Calu3 (cell line): ENCODE measurements around the gene PPP6R1. TPM values are rescaled to one million over a fixed set of nuclear protein-coding genes. Genes with fewer than 3 reads are reported as not detected.
A peak's percentile ranks its signal among the peaks of the same experiment; 100 is the strongest.

ENCODE experiments used
- BruUV-seq: library from RNA; stranded (reverse); fragments of 400-500 nt; replicated peaks from 2 replicates; lab custom pipeline; 2021; lab: Mats Ljungman, UMichigan
- CTCF ChIA-PET: fragments of 300-600 bp; sonication (Branson Sonifier 250); formaldehyde crosslinking; loops from one replicate; lab custom pipeline; 2022; ENCODE audit warnings: antibody characterized with exemption; lab: Charles Lee
- DNase-seq: peaks from one replicate; pipeline ENCODE4 v3.0.0; 2022
- H3K27ac Mint-ChIP-seq: one replicate; pipeline ENCODE4 v1.8.0; 2022; ENCODE audit warnings: mixed read lengths; ENCODE audit not compliant: unreplicated experiment
- H3K27me3 Mint-ChIP-seq: one replicate; pipeline ENCODE4 v1.8.0; 2022; ENCODE audit warnings: mixed read lengths; ENCODE audit not compliant: unreplicated experiment
- H3K36me3 Mint-ChIP-seq: one replicate; pipeline ENCODE4 v1.8.0; 2022; ENCODE audit warnings: mild to moderate bottlenecking, moderate library complexity, mixed read lengths; ENCODE audit not compliant: insufficient read depth, unreplicated experiment
- H3K4me1 Mint-ChIP-seq: one replicate; pipeline ENCODE4 v1.8.0; 2022; ENCODE audit warnings: mild to moderate bottlenecking, low read depth, mixed read lengths; ENCODE audit not compliant: unreplicated experiment
- H3K4me3 Mint-ChIP-seq: one replicate; pipeline ENCODE4 v1.8.0; 2022; ENCODE audit warnings: mild to moderate bottlenecking, low read depth, moderate library complexity, mixed read lengths; ENCODE audit not compliant: unreplicated experiment
- H3K9me3 Mint-ChIP-seq: one replicate; pipeline ENCODE4 v1.8.0; 2022; ENCODE audit warnings: low read depth, mixed read lengths; ENCODE audit not compliant: unreplicated experiment
- CTCF ChIP-seq: fragments of 200-600 bp; IDR thresholded peaks from one replicate; pipeline ENCODE4 v1.8.0; 2022; ENCODE audit warnings: antibody characterized with exemption; ENCODE audit not compliant: unreplicated experiment
- intact Hi-C: fragments of 100-400 bp; cut with micrococcal nuclease; formaldehyde crosslinking; loops from one replicate; pipeline ENCODE4 v1.10.0; 2022; ENCODE audit not compliant: unreplicated experiment
- total RNA-seq: library from RNA; stranded (reverse); gene quantifications from 2 replicates; pipeline ENCODE4 v1.2.3, GENCODE V29; 2022

PPP6R1 gene
- total RNA-seq, 1 experiment from 2014 or later = 126 TPM

DNA sequence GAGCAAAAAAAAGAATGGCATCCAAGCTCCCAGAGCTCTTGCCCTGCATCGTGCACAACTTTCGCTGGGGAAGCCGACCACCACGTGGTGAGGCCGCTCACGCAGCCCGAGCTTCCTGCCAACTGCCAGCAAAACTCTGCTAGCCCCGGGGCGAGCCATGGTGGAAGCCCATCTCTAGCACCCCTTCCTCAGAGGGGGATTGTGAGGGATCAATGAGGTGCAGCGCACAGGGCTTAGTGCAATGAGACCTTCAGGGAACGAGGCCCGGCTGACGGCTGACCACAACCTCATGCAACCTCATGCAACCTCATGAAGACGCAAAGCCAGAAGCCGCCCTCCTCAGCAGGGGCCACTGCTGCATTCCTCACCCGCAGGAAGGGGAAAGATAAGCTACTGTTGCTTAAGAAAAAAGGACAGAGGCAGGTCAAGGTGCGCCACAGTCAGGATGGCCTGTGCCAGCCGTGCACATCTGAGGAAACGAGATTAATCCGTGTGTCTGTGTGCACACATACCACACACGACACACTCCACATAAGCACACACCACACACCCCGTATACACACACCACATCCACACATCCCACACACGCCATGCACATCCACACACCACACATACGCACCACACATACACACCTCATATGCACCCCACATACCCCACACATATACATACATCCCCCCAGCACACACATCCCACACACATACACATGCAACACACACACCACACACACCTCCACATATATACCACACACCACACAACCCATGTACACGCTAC, 11.5 kb upstream of the PPP6R1 start:
- Mint-ChIP-seq H3K4me1 (no peaks in the 10 kb centered on the region), H3K9me3 (peaks cover 7% of the 10 kb centered on the region), H3K4me3 (no peak overlapping the region), H3K27me3 (no peaks in the 10 kb centered on the region), H3K27ac (no peak overlapping the region), H3K36me3 (peaks cover 38% of the 10 kb centered on the region)
- no peak for DNase-seq
- CTCF ChIA-PET = interaction anchor here (0.9 kb wide), 1 partner anchor 11 kb away, joined by 3 read pairs; the partner anchor contains the start of gene PPP6R1
- intact Hi-C loops = no loop called here
- BruUV-seq = no TSS peak
- no peak for TF ChIP-seq CTCF

DNA sequence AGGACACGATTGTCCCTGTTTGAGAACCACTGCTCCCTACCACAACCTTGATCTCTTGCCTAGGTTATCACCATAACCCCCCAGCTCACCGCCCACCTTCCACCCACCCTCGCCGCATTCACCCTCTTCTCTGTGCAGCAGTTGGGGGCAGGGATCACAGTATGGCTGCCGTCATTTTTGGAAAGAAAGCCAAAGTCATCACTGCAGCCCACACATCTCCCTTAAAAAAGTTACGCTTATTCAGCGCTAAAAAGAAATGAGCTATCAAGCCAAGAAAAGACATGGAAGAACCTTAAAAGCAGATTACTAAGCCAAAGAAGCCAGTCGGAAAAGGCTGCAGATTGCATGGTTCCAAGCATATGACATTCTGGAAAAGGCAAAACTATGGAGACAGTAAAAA, 10.5 kb upstream of the PPP6R1 start:
- Mint-ChIP-seq H3K27ac (no peak overlapping the region), H3K4me3 (no peak overlapping the region), H3K4me1 (no peaks in the 10 kb centered on the region), H3K36me3 (peaks cover 43% of the 10 kb centered on the region), H3K27me3 (no peaks in the 10 kb centered on the region), H3K9me3 (peaks cover 7% of the 10 kb centered on the region)
- TF ChIP-seq CTCF = no peak
- no peak for DNase-seq
- CTCF ChIA-PET = interaction anchor here (0.9 kb wide), 1 partner anchor 10 kb away, joined by 3 read pairs; the partner anchor contains the start of gene PPP6R1
- intact Hi-C loops = no loop called here
- no TSS peak for BruUV-seq

DNA sequence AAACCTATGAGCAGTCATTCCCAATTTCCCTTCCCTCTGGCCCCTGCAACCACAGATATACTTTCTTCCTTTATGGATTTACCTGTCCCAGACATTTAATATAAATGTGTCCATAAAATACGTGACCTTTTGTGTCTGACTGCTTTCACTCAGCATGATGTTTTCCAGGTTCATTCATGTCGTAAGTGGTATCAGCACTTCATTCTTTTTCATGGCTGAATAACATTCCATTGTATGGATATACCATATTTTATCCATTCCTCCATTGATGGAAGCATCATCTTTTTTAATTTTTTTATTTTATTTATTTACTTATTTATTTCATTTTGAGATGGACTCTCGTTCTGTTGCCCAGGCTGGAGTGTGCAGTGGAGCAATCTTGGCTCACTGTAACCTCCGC, 8.0 kb upstream of the PPP6R1 start:
- Mint-ChIP-seq H3K4me1 (no peaks in the 10 kb centered on the region), H3K36me3 (peaks cover 29% of the 10 kb centered on the region), H3K4me3 (no peak overlapping the region), H3K27me3 (no peaks in the 10 kb centered on the region), H3K9me3 (peaks cover 7% of the 10 kb centered on the region), H3K27ac (peak overlapping the region; percentile 7)
- no peak for TF ChIP-seq CTCF
- CTCF ChIA-PET = no interaction called here
- intact Hi-C loops = no loop called here
- BruUV-seq = no TSS peak
- DNase-seq = no peak

GRCh38 chr19:55266404-55266803, 7.6 kb upstream of the PPP6R1 start:
- Mint-ChIP-seq H3K27ac (peak overlapping the region; percentile 7), H3K4me3 (no peak overlapping the region)
- no TSS peak for BruUV-seq

More at GRCh38 chr19:55266404-55266803, 7.6 kb upstream of the PPP6R1 start:
- peaks cover 26% of the 10 kb centered on the region for H3K36me3 Mint-ChIP-seq
- no peaks in the 10 kb centered on the region for H3K4me1 Mint-ChIP-seq
- peaks cover 7% of the 10 kb centered on the region for H3K9me3 Mint-ChIP-seq
- no peak for TF ChIP-seq CTCF
- intact Hi-C loops = no loop called here
- no peaks in the 10 kb centered on the region for H3K27me3 Mint-ChIP-seq
- CTCF ChIA-PET = no interaction called here
- no peak for DNase-seq
